Gastrocnemius medialis (tissue), 4 donors: ENCODE results near the gene G6PC3. TPM values are rescaled to one million over a fixed set of nuclear protein-coding genes. Genes with fewer than 3 reads are reported as not detected.
"Not testable (repeated sequence)": the region's sequence is repeated elsewhere in the genome, so short reads cannot be mapped to it uniquely, and the experiment has no call there.

ENCODE experiments used
- ATAC-seq, 2 donors: fragments of 150-250 bp; one replicate each; pipeline ENCODE4 v1.9.1; 2016
- DNase-seq, 2 donors: peaks; one replicate each; pipeline ENCODE4 v3.0.0-alpha.2; 2019
- H3K27ac ChIP-seq, 4 donors: fragments of 200-600 bp; sonication (generic); 1 replicate in 1 of 4; 2 replicates in 3 of 4; pipeline ENCODE4 v1.5.1; 2016 to 2018; ENCODE audit warnings: mild to moderate bottlenecking in 2 of 4, moderate library complexity in 1 of 4
- H3K27me3 ChIP-seq, 3 donors: fragments of 200-600 bp; sonication (generic) in 2 of 3; 1 replicate in 1 of 3; 2 replicates in 2 of 3; pipeline versions ENCODE4 v1.5.1 to v1.6.0; 2016 to 2019; ENCODE audit warnings: mild to moderate bottlenecking in 1 of 3, moderate library complexity in 1 of 3
- H3K36me3 ChIP-seq, 2 donors: fragments of 200-600 bp; sonication (generic) in 1 of 2; one replicate each; pipeline ENCODE4 v1.5.1; 2017 to 2018
- H3K4me1 ChIP-seq, 2 donors: fragments of 200-600 bp; sonication (generic) in 1 of 2; one replicate each; pipeline ENCODE4 v1.5.1; 2016 to 2017; ENCODE audit warnings: mild to moderate bottlenecking in 2 of 2
- H3K4me3 ChIP-seq, 4 donors: fragments of 200-600 bp; sonication (generic) in 3 of 4; 1 replicate in 1 of 4; 2 replicates in 3 of 4; pipeline ENCODE4 v1.5.1; 2016 to 2019; ENCODE audit warnings: mild to moderate bottlenecking in 2 of 4
- H3K9me3 ChIP-seq, 3 donors: fragments of 200-600 bp; sonication (generic) in 2 of 3; 1 replicate in 1 of 3; 2 replicates in 2 of 3; pipeline ENCODE4 v1.5.1; 2016 to 2019
- CTCF ChIP-seq, 5 experiments: fragments of 450-650 bp in 3 of 5; fragments of 200-600 bp in 2 of 5; sonication (generic) in 2 of 5; IDR thresholded peaks in 4 of 5; conservative IDR thresholded peaks in 1 of 5; 1 replicate in 4 of 5; 2 replicates in 1 of 5; pipeline ENCODE4 v1.5.1; 2016 to 2019; ENCODE audit warnings: antibody characterized with exemption in 5 of 5, mild to moderate bottlenecking in 3 of 5, moderate library complexity in 3 of 5
- POLR2A ChIP-seq, 2 donors: fragments of 450-650 bp; IDR thresholded peaks; one replicate each; pipeline ENCODE4 v1.6.1; 2017; ENCODE audit warnings: antibody characterized with exemption in 2 of 2, mild to moderate bottlenecking in 2 of 2, moderate library complexity in 2 of 2
- in situ Hi-C, 4 donors: fragments of 200-750 bp; cut with MboI; loops; one replicate each; pipeline versions ENCODE4 v1.15.0 to v1.8.0; 2017; ENCODE audit warnings: low sequenced_read_pairs in 4 of 4
- intact Hi-C: fragments of 100-400 bp; cut with DNase I; formaldehyde crosslinking; loops from one replicate; pipeline ENCODE4 v1.15.1; 2023; ENCODE audit warnings: low total_unique reads
- total RNA-seq, 4 donors: library from RNA; depleted of rRNA; stranded (reverse); fragments of >200 nt; gene quantifications; one replicate each; pipeline versions ENCODE4 v1.1.0 to v1.2.3, GENCODE V29; 2016

G6PC3 gene
- total RNA-seq, 4 donors from 2014 or later = 30.5 to 40.5 (median 36.4) TPM

- DNase-seq (no peak), ATAC-seq (no peak)
- H3K36me3 ChIP-seq = peaks cover 0 to 13% of the 10 kb centered on the region in 2 donors
- no peaks in the 10 kb centered on the region for H3K9me3 ChIP-seq
- peak overlapping the region; percentile 93 to 99 (median 96) for H3K27ac ChIP-seq
- H3K4me3 ChIP-seq = peak overlapping the region in 1 of 4 donors; percentile 14
- H3K4me1 ChIP-seq = peaks cover 76 to 87% of the 10 kb centered on the region in 2 donors
- in situ Hi-C loops = no loop called here
- TF ChIP-seq CTCF (IDR thresholded peaks at IDR 0.05 in 4 of 5, conservative IDR thresholded peaks at IDR 0.05 in 1 of 5) (no peak), POLR2A (IDR thresholded peaks at IDR 0.05) (no peak)
- intact Hi-C loops = loop anchor here (10.0 kb wide), 1 partner anchor 344 kb away; the partner anchor contains the start of gene DUSP3
- no peaks in the 10 kb centered on the region for H3K27me3 ChIP-seq
Observed at GRCh38 chr17:44119062-44119461, 48.5 kb downstream of the G6PC3 start.

GRCh38 chr17:44119798-44120197 lies 49.3 kb downstream of the G6PC3 start:
- Histone ChIP-seq H3K27ac (peak overlapping the region; percentile 93 to 99 (median 96)), H3K4me1 (peaks cover 74 to 79% of the 10 kb centered on the region in 2 donors), H3K27me3 (no peaks in the 10 kb centered on the region), H3K4me3 (no peak overlapping the region), H3K9me3 (no peaks in the 10 kb centered on the region), H3K36me3 (peaks cover 0 to 13% of the 10 kb centered on the region in 2 donors)
- ATAC-seq (no peak), DNase-seq (no peak)
- in situ Hi-C loops (loop anchor here in 2 of 4 donors (5.0 to 10.0 kb wide), 2 partner anchors 52 to 55 kb away; partner anchors contain the start of gene LSM12 (in 2 of the 2)), intact Hi-C loops (loop anchor here (5.0 to 10.0 kb wide), 2 partner anchors 208 to 345 kb away; partner anchors contain the start of gene DUSP3)
- no peak for TF ChIP-seq CTCF (IDR thresholded peaks at IDR 0.05 in 4 of 5, conservative IDR thresholded peaks at IDR 0.05 in 1 of 5)
- no peak for TF ChIP-seq POLR2A (IDR thresholded peaks at IDR 0.05)

- Histone ChIP-seq H3K4me1 (peaks cover 69 to 75% of the 10 kb centered on the region in 2 donors), H3K27ac (peak overlapping the region; percentile 93 to 99 (median 96)), H3K36me3 (peaks cover 0 to 13% of the 10 kb centered on the region in 2 donors), H3K4me3 (peak overlapping the region in 1 of 4 donors; percentile 81)
- H3K9me3 ChIP-seq, ATAC-seq, H3K27me3 ChIP-seq, DNase-seq: not testable (repeated sequence)
- in situ Hi-C loops (loop anchor here in 2 of 4 donors (5.0 to 10.0 kb wide), 2 partner anchors 53 to 55 kb away; partner anchors contain the start of gene LSM12 (in 2 of the 2)), intact Hi-C loops (loop anchor here (5.0 kb wide), 1 partner anchor 207 kb away; no protein-coding TSS in a partner anchor)
Observed at GRCh38 chr17:44120281-44120680, 49.7 kb downstream of the G6PC3 start.

GRCh38 chr17:44120851-44121605 lies 50.5 kb downstream of the G6PC3 start:
- H3K9me3 ChIP-seq = no peaks in the 10 kb centered on the region
- in situ Hi-C loops (loop anchor here in 2 of 4 donors (5.0 to 10.0 kb wide), 2 partner anchors 54 to 56 kb away; partner anchors contain the start of gene LSM12 (in 2 of the 2)), intact Hi-C loops (loop anchor here (5.0 kb wide), 1 partner anchor 206 kb away; no protein-coding TSS in a partner anchor)
- peak overlapping the region in 2 of 4 donors; percentile 81 to 96 for H3K4me3 ChIP-seq
- DNase-seq (no peak), ATAC-seq (no peak)
- H3K36me3 ChIP-seq = peaks cover 0 to 13% of the 10 kb centered on the region in 2 donors
- H3K27ac ChIP-seq = peak overlapping the region; percentile 93 to 99 (median 96)
- H3K4me1 ChIP-seq = peaks cover 61 to 67% of the 10 kb centered on the region in 2 donors
- no peaks in the 10 kb centered on the region for H3K27me3 ChIP-seq
- no peak for TF ChIP-seq CTCF (IDR thresholded peaks at IDR 0.05 in 4 of 5, conservative IDR thresholded peaks at IDR 0.05 in 1 of 5)
- no peak for TF ChIP-seq POLR2A (IDR thresholded peaks at IDR 0.05)
